H1 (cell line): ENCODE measurements around the gene AGBL1. TPM values are rescaled to one million over a fixed set of nuclear protein-coding genes. Genes with fewer than 3 reads are reported as not detected.
"Not testable (repeated sequence)": the region's sequence is repeated elsewhere in the genome, so short reads cannot be mapped to it uniquely, and the experiment has no call there.

ENCODE experiments used
- CTCF ChIA-PET: fragments of 300-600 bp; sonication (Branson Sonifier 250); formaldehyde crosslinking; loops from one replicate; lab custom pipeline; 2021; ENCODE audit not compliant: partially characterized antibody; lab: Charles Lee
- POLR2A ChIA-PET: fragments of 300-600 bp; sonication (Branson Sonifier 250); formaldehyde crosslinking; loops from one replicate; lab custom pipeline; 2021; ENCODE audit warnings: inconsistent platforms; ENCODE audit not compliant: partially characterized antibody; lab: Charles Lee
- DNase-seq, 2 experiments: peaks; one replicate each; pipeline versions ENCODE4 v3.0.0 to v3.0.0-alpha.2; 2010 to 2022; ENCODE audit warnings: low spot score in 2 of 2, low read depth in 1 of 2, mixed read lengths in 1 of 2
- FAIRE-seq: peaks from 2 replicates; lab custom pipeline; 2011; peaks lifted over from hg19 to GRCh38; lab: Jason Lieb, UNC
- H2AFZ ChIP-seq: 2 replicates; pipeline ENCODE4 v1.8.1; 2012; ENCODE audit warnings: low read length, inconsistent platforms
- H2AK5ac ChIP-seq: 2 replicates; pipeline ENCODE4 v1.6.1; 2013; ENCODE audit warnings: low read depth, low read length
- H2BK120ac ChIP-seq: replicated peaks from 2 replicates; pipeline ENCODE3; 2013; ENCODE audit warnings: low read depth, low read length, inconsistent platforms
- H2BK12ac ChIP-seq: 2 replicates; pipeline ENCODE4 v1.6.1; 2013; ENCODE audit warnings: low read depth, low read length
- H2BK15ac ChIP-seq: 2 replicates; pipeline ENCODE4 v1.6.1; 2013; ENCODE audit warnings: low read length
- H2BK20ac ChIP-seq: 2 replicates; pipeline ENCODE4 v1.6.1; 2013; ENCODE audit warnings: low read length
- H2BK5ac ChIP-seq: 2 replicates; pipeline ENCODE4 v1.6.1; 2013; ENCODE audit warnings: low read depth, low read length
- H3K14ac ChIP-seq: 2 replicates; pipeline ENCODE4 v1.6.1; 2013; ENCODE audit warnings: inconsistent platforms; ENCODE audit not compliant: insufficient read length
- H3K18ac ChIP-seq: 2 replicates; pipeline ENCODE4 v1.6.1; 2013; ENCODE audit warnings: low read length; ENCODE audit errors: extremely low read depth
- H3K23ac ChIP-seq: 2 replicates; pipeline ENCODE4 v1.6.1; 2013; ENCODE audit warnings: inconsistent platforms; ENCODE audit not compliant: insufficient read length
- H3K23me2 ChIP-seq: 2 replicates; pipeline ENCODE4 v1.6.1; 2013; ENCODE audit warnings: low read depth, low read length
- H3K27ac ChIP-seq: 2 replicates; pipeline ENCODE4 v1.6.1; 2011; ENCODE audit warnings: low read depth, low read length, inconsistent platforms
- H3K27me3 ChIP-seq, 4 experiments: replicated peaks in 1 of 4; 1 replicate in 1 of 4; 2 replicates in 3 of 4; pipeline versions ENCODE4 v1.6.1 to v1.8.1; 2011 to 2013; ENCODE audit warnings: low read length in 3 of 4, mild to moderate bottlenecking in 3 of 4, inconsistent platforms in 2 of 4, mixed read lengths in 2 of 4, moderate library complexity in 1 of 4; ENCODE audit not compliant: control insufficient read depth in 3 of 4, insufficient read depth in 3 of 4; ENCODE audit errors: extremely low read depth in 1 of 4
- H3K36me3 ChIP-seq, 4 experiments: 2 replicates each; pipeline versions ENCODE4 v1.6.1 to v1.8.1; 2011 to 2013; ENCODE audit warnings: mild to moderate bottlenecking in 4 of 4, low read length in 3 of 4, moderate library complexity in 2 of 4, control low read depth in 1 of 4, inconsistent platforms in 1 of 4; ENCODE audit not compliant: insufficient read depth in 4 of 4, control insufficient read depth in 2 of 4
- H3K4ac ChIP-seq: replicated peaks from 2 replicates; pipeline ENCODE3; 2013; ENCODE audit warnings: low read length, low read depth, mixed read lengths, inconsistent platforms; ENCODE audit not compliant: insufficient read length
- H3K4me1 ChIP-seq, 4 experiments: replicated peaks in 1 of 4; 1 replicate in 1 of 4; 2 replicates in 3 of 4; pipeline versions ENCODE4 v1.6.1 to v1.8.1; 2011 to 2013; ENCODE audit warnings: low read length in 3 of 4, inconsistent platforms in 2 of 4, mixed read lengths in 1 of 4; ENCODE audit not compliant: insufficient read depth in 4 of 4, control insufficient read depth in 3 of 4
- H3K4me2 ChIP-seq, 2 experiments: 2 replicates each; pipeline versions ENCODE4 v1.6.1 to v1.8.1; 2011 to 2013; ENCODE audit warnings: low read depth in 2 of 2, low read length in 2 of 2, control low read depth in 1 of 2, inconsistent platforms in 1 of 2, mild to moderate bottlenecking in 1 of 2; ENCODE audit not compliant: insufficient read depth in 1 of 2
- H3K4me3 ChIP-seq, 4 experiments: fragments of 200-600, 300-600 bp in 1 of 4; sonication (generic), shearing (Covaris generic), sonication (Bioruptor Twin) in 1 of 4; 2 replicates each; pipeline versions ENCODE4 v1.5.1 to v1.8.1; 2011 to 2016; ENCODE audit warnings: low read length in 4 of 4, low read depth in 3 of 4, control low read depth in 2 of 4, inconsistent platforms in 2 of 4, mild to moderate bottlenecking in 2 of 4, mixed read lengths in 1 of 4, moderate library complexity in 1 of 4; ENCODE audit not compliant: insufficient read depth in 2 of 4; ENCODE audit errors: extremely low read depth in 1 of 4
- H3K56ac ChIP-seq: replicated peaks from 2 replicates; pipeline ENCODE3; 2013; ENCODE audit warnings: low read depth, mild to moderate bottlenecking, mixed read lengths, low read length, inconsistent platforms; ENCODE audit not compliant: insufficient read length
- H3K79me1 ChIP-seq: 2 replicates; pipeline ENCODE4 v1.6.1; 2013; ENCODE audit warnings: low read depth, low read length, control low read depth
- H3K79me2 ChIP-seq, 2 experiments: 2 replicates each; pipeline versions ENCODE4 v1.6.1 to v1.8.1; 2012 to 2013; ENCODE audit warnings: low read length in 2 of 2, mild to moderate bottlenecking in 2 of 2, inconsistent platforms in 1 of 2; ENCODE audit not compliant: insufficient read depth in 2 of 2, control insufficient read depth in 1 of 2
- H3K9ac ChIP-seq, 4 experiments: replicated peaks in 1 of 4; 1 replicate in 1 of 4; 2 replicates in 3 of 4; pipeline versions ENCODE4 v1.6.1 to v1.8.1; 2011 to 2013; ENCODE audit warnings: low read depth in 3 of 4, low read length in 3 of 4, control low read depth in 2 of 4, mild to moderate bottlenecking in 2 of 4, moderate library complexity in 2 of 4, inconsistent platforms in 1 of 4; ENCODE audit errors: extremely low read depth in 1 of 4
- H3K9me3 ChIP-seq, 2 experiments: 2 replicates each; pipeline versions ENCODE4 v1.6.1 to v1.8.1; 2012 to 2013; ENCODE audit warnings: mild to moderate bottlenecking in 2 of 2, moderate library complexity in 2 of 2, control low read depth in 1 of 2, inconsistent platforms in 1 of 2, low read depth in 1 of 2, low read length in 1 of 2, mixed read lengths in 1 of 2; ENCODE audit not compliant: insufficient read depth in 2 of 2
- H4K20me1 ChIP-seq, 2 experiments: replicated peaks in 1 of 2; 2 replicates each; pipeline versions ENCODE3 to v1.8.1; 2011 to 2013; ENCODE audit warnings: inconsistent platforms in 2 of 2, low read length in 2 of 2, mild to moderate bottlenecking in 1 of 2; ENCODE audit not compliant: insufficient read depth in 2 of 2, control insufficient read depth in 1 of 2
- H4K5ac ChIP-seq: 2 replicates; pipeline ENCODE4 v1.6.1; 2013; ENCODE audit warnings: low read length, low read depth, mixed read lengths, inconsistent platforms; ENCODE audit not compliant: insufficient read length
- H4K8ac ChIP-seq: 2 replicates; pipeline ENCODE4 v1.8.0; 2013; ENCODE audit warnings: mild to moderate bottlenecking, moderate library complexity, low read length, inconsistent platforms; ENCODE audit not compliant: insufficient read depth; ENCODE audit errors: extremely low read depth
- H4K91ac ChIP-seq: replicated peaks from 2 replicates; pipeline ENCODE3; 2013; ENCODE audit warnings: low read length, mixed read lengths, inconsistent platforms; ENCODE audit not compliant: insufficient read length
- EP300 ChIP-seq, 2 experiments: IDR thresholded peaks; 1 replicate in 1 of 2; 2 replicates in 1 of 2; pipeline ENCODE4 v1.6.1; 2011 to 2012; ENCODE audit warnings: low read depth in 2 of 2, low read length in 2 of 2, mild to moderate bottlenecking in 2 of 2, borderline replicate concordance in 1 of 2, inconsistent platforms in 1 of 2, moderate library complexity in 1 of 2
- WGBS, 2 experiments: shearing (Covaris generic) in 1 of 2; methylation state at CpG; one replicate each; pipeline versions ENCODE4 v1.1.6 to v1.1.7; 2013 to 2015; ENCODE audit warnings: low lambda C conversion rate in 2 of 2, mixed read lengths in 2 of 2, inconsistent platforms in 1 of 2, low coverage in 1 of 2, missing lambda C conversion rate in 1 of 2; ENCODE audit not compliant: insufficient replicate concordance in 2 of 2, insufficient coverage in 1 of 2, insufficient read length in 1 of 2; ENCODE audit errors: extremely low coverage in 1 of 2, missing lambda C conversion rate in 1 of 2; 5-methylcytosine and 5-hydroxymethylcytosine counted together
- polyA plus RNA-seq, 7 experiments: library from polyadenylated mRNA; depleted of rRNA in 3 of 7; stranded (reverse) in 5 of 7; unstranded in 2 of 7; fragments of >200 nt in 5 of 7; fragments of 200-250 nt in 2 of 7; gene quantifications; 1 replicate in 5 of 7; 2 replicates in 1 of 7; 4 replicates in 1 of 7; pipeline versions ENCODE4 v1.2.1 to v1.2.3, GENCODE V29; 2011 to 2013; ENCODE audit warnings: missing spikeins in 2 of 7, mixed read lengths in 2 of 7
- total RNA-seq: library from RNA; stranded (reverse); fragmentation: NEBNext Ultra II Directional; extraction: Animal tissue kit (Norgen Biotek cat#: 25700); gene quantifications from 2 replicates; pipeline ENCODE4 v1.2.1, GENCODE V29; 2021

The AGBL1 gene
- total and polyA plus RNA-seq, 2 of the 8 experiments (the other 6 are each of a cell fraction or from before 2014, with no cell fraction given) = not detected

DNA sequence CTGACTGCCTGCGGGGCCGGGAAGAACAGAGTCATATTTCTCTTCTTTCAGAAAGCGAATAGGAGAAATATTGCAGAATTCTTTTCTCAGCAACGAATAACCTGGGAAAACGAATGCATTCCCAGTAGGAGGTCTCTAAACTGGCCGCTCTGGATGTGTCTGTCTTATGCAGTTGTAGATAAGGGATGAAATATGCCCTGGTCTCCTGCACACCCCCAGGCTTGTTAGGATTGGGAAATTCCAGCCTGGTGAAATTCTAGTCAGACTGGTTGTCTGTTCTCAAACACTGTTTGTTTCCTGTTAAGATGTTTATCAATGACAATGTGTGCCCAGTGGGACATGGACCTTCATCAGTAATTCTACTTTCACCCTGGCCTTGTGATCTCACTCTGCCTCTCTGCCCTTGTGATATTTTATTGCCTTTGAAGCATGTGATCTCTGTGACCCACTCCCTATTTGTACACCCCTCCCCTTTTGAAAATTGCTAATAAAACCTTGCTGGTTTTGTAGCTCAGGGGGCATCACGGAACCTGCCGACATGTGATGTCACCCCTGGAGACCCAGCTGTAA lies 385.9 kb downstream of the AGBL1 start:
- H3K79me1 ChIP-seq, H2BK5ac ChIP-seq, H3K18ac ChIP-seq, DNase-seq, H2BK15ac ChIP-seq, H2BK12ac ChIP-seq, POLR2A ChIA-PET, H3K79me2 ChIP-seq, H3K4me3 ChIP-seq, H4K5ac ChIP-seq, H3K4me2 ChIP-seq, H4K8ac ChIP-seq, H3K4ac ChIP-seq, H3K27ac ChIP-seq, H3K9ac ChIP-seq, H3K27me3 ChIP-seq, H4K91ac ChIP-seq, FAIRE-seq, H3K4me1 ChIP-seq, H3K56ac ChIP-seq, H4K20me1 ChIP-seq, H3K36me3 ChIP-seq, H3K23ac ChIP-seq, H2AK5ac ChIP-seq, H3K23me2 ChIP-seq, H3K14ac ChIP-seq, H2BK120ac ChIP-seq, H2AFZ ChIP-seq, CTCF ChIA-PET, H2BK20ac ChIP-seq: not testable (repeated sequence)
- WGBS, 2 experiments = 99% methylated on average over 8 of the region's 8 CpGs; no CpG with 5 or more reads in 1 of the 2 experiments
- H3K9me3 ChIP-seq = peaks cover 0 to 23% of the 10 kb centered on the region in 2 experiments; a peak in 2 of 4 replicates
- TF ChIP-seq EP300 (IDR thresholded peaks at IDR 0.05; ENCODE audit: borderline replicate concordance in 1 of 2, low read depth in 2 of 2, low read length in 2 of 2) = peak in 1 of 2 experiments; percentile 84; a peak in 1 of 3 replicates
